Caco-2 (cell line): Measurements from ENCODE around the gene TMEM115. TPM values are rescaled to one million over a fixed set of nuclear protein-coding genes. Genes with fewer than 3 reads are reported as not detected.
A peak's percentile ranks its signal among the peaks of the same experiment; 100 is the strongest.

Experiments
- BruUV-seq: library from RNA; stranded (reverse); fragments of 400-500 nt; replicated peaks from 2 replicates; lab custom pipeline; 2021; lab: Mats Ljungman, UMichigan
- CTCF ChIA-PET: fragments of 300-600 bp; sonication (Branson Sonifier 250); formaldehyde crosslinking; loops from one replicate; lab custom pipeline; 2022; ENCODE audit warnings: antibody characterized with exemption; lab: Charles Lee
- POLR2A ChIA-PET: fragments of 300-600 bp; sonication (Branson Sonifier 250); formaldehyde crosslinking; loops from one replicate; lab custom pipeline; 2022; ENCODE audit warnings: antibody characterized with exemption; lab: Charles Lee
- DNase-seq, 2 experiments: peaks; one replicate each; pipeline versions ENCODE4 v3.0.0 to v3.0.0-alpha.2; 2020 to 2022
- H3K27me3 ChIP-seq: replicated peaks from 2 replicates; pipeline ENCODE4 v1.6.0; 2011; ENCODE audit warnings: low read length; ENCODE audit not compliant: control insufficient read depth, insufficient read depth
- H3K36me3 ChIP-seq: 2 replicates; pipeline ENCODE4 v1.5.1; 2011; ENCODE audit warnings: low read length; ENCODE audit not compliant: control insufficient read depth, insufficient read depth
- H3K4me1 ChIP-seq: fragments of 250-450 bp; sonication (Bioruptor Pico); 2 replicates; pipeline ENCODE4 v1.5.1; 2020; ENCODE audit warnings: mild to moderate bottlenecking
- H3K4me3 ChIP-seq: 2 replicates; pipeline ENCODE4 v1.5.1; 2011; ENCODE audit warnings: low read depth, mild to moderate bottlenecking, control low read depth, low read length
- H3K9me3 ChIP-seq: fragments of 250-450 bp; sonication (Bioruptor Pico); 2 replicates; pipeline ENCODE4 v1.5.1; 2020; ENCODE audit warnings: mild to moderate bottlenecking, moderate library complexity
- H3K27ac Mint-ChIP-seq: one replicate; pipeline ENCODE4 v1.8.0; 2022; ENCODE audit warnings: mixed read lengths; ENCODE audit not compliant: unreplicated experiment
- H3K27me3 Mint-ChIP-seq: one replicate; pipeline ENCODE4 v1.8.0; 2022; ENCODE audit warnings: mixed read lengths; ENCODE audit not compliant: insufficient read depth, unreplicated experiment
- H3K36me3 Mint-ChIP-seq: one replicate; pipeline ENCODE4 v1.8.0; 2022; ENCODE audit warnings: mild to moderate bottlenecking, mixed read lengths; ENCODE audit not compliant: insufficient read depth, unreplicated experiment
- H3K4me1 Mint-ChIP-seq: one replicate; pipeline ENCODE4 v1.8.0; 2022; ENCODE audit warnings: low read depth, mixed read lengths; ENCODE audit not compliant: unreplicated experiment
- H3K4me3 Mint-ChIP-seq: one replicate; pipeline ENCODE4 v1.8.0; 2022; ENCODE audit warnings: mild to moderate bottlenecking, moderate library complexity, mixed read lengths; ENCODE audit not compliant: unreplicated experiment
- H3K9me3 Mint-ChIP-seq: one replicate; pipeline ENCODE4 v1.8.0; 2022; ENCODE audit warnings: mixed read lengths; ENCODE audit not compliant: unreplicated experiment
- intact Hi-C: fragments of 100-400 bp; cut with micrococcal nuclease; formaldehyde crosslinking; loops from one replicate; pipeline ENCODE4 v1.10.0; 2022; ENCODE audit not compliant: unreplicated experiment
- total RNA-seq: library from RNA; stranded (reverse); gene quantifications from 2 replicates; pipeline ENCODE4 v1.2.3, GENCODE V29; 2022
- TF ChIP-seq, protein P1 (sequence below), 2 experiments: fragments of 200-600 bp in 1 of 2; IDR thresholded peaks; 1 replicate in 1 of 2; 2 replicates in 1 of 2; pipeline versions ENCODE4 v1.5.1 to v1.8.0; 2011 to 2022; ENCODE audit warnings: antibody characterized with exemption in 1 of 2, control low read depth in 1 of 2, inconsistent platforms in 1 of 2, low read depth in 1 of 2, low read length in 1 of 2, mild to moderate bottlenecking in 1 of 2, moderate library complexity in 1 of 2; ENCODE audit not compliant: insufficient read depth in 1 of 2, severe bottlenecking in 1 of 2, unreplicated experiment in 1 of 2

The TMEM115 gene
- total RNA-seq, 1 experiment from 2014 or later, result 23.9 TPM

DNA sequence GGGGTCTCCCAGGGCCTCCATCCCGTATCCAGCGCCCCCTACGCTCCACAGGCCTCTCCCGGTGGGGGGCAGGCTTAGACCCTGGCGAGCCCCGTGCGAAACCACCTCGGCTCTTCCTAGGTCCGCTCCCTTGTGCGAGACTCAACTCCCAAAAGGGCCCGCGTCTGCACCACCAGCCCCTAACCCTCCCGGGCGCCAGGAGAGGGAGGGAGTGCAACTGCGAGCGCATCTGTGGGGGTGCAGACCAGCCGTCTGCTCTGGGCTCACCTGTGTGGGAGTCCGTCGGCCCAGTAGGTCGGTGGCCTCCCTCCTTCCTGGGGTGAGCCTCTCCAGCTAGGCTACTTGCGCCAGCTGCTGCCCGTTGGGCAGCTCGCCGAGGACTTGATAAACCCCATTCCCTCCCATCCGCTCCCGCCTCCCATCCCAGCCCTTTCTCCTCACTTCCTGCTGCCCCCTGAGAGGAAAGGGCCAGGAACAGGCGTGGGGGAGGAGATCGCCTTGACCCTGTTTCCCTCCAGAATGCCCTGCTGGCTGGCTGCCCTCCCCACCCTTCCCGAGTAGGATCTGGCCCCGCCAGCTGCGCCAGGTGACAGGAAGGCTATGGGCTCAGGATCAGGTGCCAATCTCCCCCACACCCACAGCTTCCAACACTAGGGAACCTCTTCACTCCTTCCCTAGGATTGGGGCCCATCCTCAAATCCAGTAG is 36.8 kb downstream of the TMEM115 start, which contains the start of gene HYAL2:
TSS of gene HYAL2 (minus strand) at position 360 of the 706 bp plus-strand sequence. CDS start 2,256 bp downstream, outside the sequence.
- Mint-ChIP-seq H3K9me3 (no peaks in the 10 kb centered on the region), H3K27me3 (no peaks in the 10 kb centered on the region), H3K4me3 (peak within 1 kb of the TSS; percentile 81), H3K4me1 (no peaks in the 10 kb centered on the region), H3K36me3 (peaks cover 40% of the 10 kb centered on the region), H3K27ac (peak within 1 kb of the TSS; percentile 96)
- H3K4me3 ChIP-seq, result peak within 1 kb of the TSS; percentile 58
- no peak for DNase-seq
- H3K27me3 ChIP-seq, result no peaks in the 10 kb centered on the region
- ChIA-PET POLR2A (interaction anchor here (1.4 kb wide), 1 partner anchor 23 kb away, joined by 12 read pairs; the partner anchor contains the start of genes HYAL3 and NAA80), CTCF (interaction anchor here (1.4 to 2.3 kb wide), 2 partner anchors 14 to 15 kb away, joined by 11 to 27 read pairs; no protein-coding TSS in a partner anchor)
- TF ChIP-seq, protein P1, sequence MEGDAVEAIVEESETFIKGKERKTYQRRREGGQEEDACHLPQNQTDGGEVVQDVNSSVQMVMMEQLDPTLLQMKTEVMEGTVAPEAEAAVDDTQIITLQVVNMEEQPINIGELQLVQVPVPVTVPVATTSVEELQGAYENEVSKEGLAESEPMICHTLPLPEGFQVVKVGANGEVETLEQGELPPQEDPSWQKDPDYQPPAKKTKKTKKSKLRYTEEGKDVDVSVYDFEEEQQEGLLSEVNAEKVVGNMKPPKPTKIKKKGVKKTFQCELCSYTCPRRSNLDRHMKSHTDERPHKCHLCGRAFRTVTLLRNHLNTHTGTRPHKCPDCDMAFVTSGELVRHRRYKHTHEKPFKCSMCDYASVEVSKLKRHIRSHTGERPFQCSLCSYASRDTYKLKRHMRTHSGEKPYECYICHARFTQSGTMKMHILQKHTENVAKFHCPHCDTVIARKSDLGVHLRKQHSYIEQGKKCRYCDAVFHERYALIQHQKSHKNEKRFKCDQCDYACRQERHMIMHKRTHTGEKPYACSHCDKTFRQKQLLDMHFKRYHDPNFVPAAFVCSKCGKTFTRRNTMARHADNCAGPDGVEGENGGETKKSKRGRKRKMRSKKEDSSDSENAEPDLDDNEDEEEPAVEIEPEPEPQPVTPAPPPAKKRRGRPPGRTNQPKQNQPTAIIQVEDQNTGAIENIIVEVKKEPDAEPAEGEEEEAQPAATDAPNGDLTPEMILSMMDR (IDR thresholded peaks at IDR 0.05; ENCODE audit: insufficient read depth in 1 of 2, low read depth in 1 of 2, low read length in 1 of 2, severe bottlenecking in 1 of 2, unreplicated experiment in 1 of 2), result no peak
- H3K36me3 ChIP-seq, result peaks cover 4% of the 10 kb centered on the region
- no TSS peak for BruUV-seq
- H3K4me1 ChIP-seq, result peaks cover 22% of the 10 kb centered on the region
- intact Hi-C loops, result no loop called here
- no peaks in the 10 kb centered on the region for H3K9me3 ChIP-seq

DNA sequence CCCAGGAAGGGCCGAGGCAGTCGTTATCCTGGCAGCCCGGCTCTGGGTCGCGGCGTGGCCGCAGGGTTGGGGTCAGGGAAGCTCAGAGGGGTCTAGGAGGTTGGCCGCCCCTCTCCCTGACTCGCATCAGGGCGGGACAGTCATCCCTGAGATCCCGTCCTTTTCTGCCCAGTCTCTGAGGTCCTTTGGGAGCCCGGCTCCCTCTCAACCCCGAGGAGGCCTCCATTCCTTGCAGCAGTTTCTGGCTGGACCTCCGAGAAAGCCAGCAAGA is 37.3 kb downstream of the TMEM115 start:
- BruUV-seq, result TSS peak; percentile 62
- H3K4me1 Mint-ChIP-seq, result peaks cover under 1% of the 10 kb centered on the region
- Histone ChIP-seq H3K36me3 (peaks cover 4% of the 10 kb centered on the region), H3K4me1 (peaks cover 27% of the 10 kb centered on the region), H3K9me3 (no peaks in the 10 kb centered on the region), H3K27me3 (no peaks in the 10 kb centered on the region), H3K4me3 (peak overlapping the region; percentile 58)
- ChIA-PET CTCF (interaction anchor here (1.0 to 1.4 kb wide), 2 partner anchors 15 to 23 kb away, joined by 8 to 27 read pairs; partner anchors contain the start of genes HYAL3 and NAA80), POLR2A (interaction anchor here (0.6 to 1.4 kb wide), 2 partner anchors 23 to 536 kb away, joined by 4 to 12 read pairs; partner anchors contain the start of genes HYAL3 and NAA80)
- H3K27me3 Mint-ChIP-seq, result no peaks in the 10 kb centered on the region
- peak overlapping the region; percentile 81 for H3K4me3 Mint-ChIP-seq
- H3K9me3 Mint-ChIP-seq, result no peaks in the 10 kb centered on the region
- TF ChIP-seq, protein P1 (IDR thresholded peaks at IDR 0.05; ENCODE audit: insufficient read depth in 1 of 2, low read depth in 1 of 2, low read length in 1 of 2, severe bottlenecking in 1 of 2, unreplicated experiment in 1 of 2), result no peak
- DNase-seq, result no peak
- H3K27ac Mint-ChIP-seq, result peak overlapping the region; percentile 96
- intact Hi-C loops, result no loop called here
- peaks cover 40% of the 10 kb centered on the region for H3K36me3 Mint-ChIP-seq

DNA sequence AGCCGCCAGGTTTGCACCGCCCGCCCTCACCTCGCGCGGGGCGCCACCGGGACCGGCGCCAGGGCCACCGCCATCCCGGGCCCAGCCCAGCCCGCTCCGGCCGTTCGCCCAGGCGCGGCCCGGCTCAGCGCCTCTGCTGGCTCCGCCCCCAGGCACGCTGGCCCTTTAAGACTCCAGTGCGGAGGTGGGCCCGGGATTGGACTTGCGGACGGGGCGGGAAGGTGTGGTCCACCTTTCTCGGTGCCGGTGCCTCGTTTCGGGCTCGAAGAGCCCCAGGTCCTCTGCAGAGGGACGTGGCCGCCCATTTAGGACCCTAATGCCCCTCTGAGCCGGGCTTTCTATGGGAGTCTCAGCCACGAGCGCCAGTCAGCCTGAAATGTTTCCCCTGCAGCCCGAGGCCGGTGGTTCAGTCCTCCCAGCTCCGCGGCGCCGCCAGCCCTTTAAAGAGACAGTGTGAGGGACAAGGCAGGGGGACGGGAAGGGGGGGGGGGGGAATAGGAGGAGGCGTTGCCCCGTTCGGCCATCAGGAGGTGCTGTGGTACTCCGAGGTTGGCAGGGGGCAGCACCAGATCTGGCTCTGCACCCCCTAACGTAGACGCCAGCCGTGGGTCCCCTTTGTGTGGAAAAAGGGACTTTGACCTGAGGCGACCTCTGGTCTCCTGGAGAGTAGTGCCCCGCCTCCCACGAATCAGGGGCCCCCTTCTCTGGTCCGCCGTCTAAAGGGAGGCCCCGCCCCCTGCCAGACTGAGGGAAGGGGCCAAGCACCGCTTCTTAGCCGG is 37.8 kb downstream of the TMEM115 start:
- no TSS peak for BruUV-seq
- peak; percentile 92 to 94 for DNase-seq
- Histone ChIP-seq H3K27me3 (no peaks in the 10 kb centered on the region), H3K4me3 (peak overlapping the region; percentile 58), H3K9me3 (no peaks in the 10 kb centered on the region), H3K4me1 (peaks cover 33% of the 10 kb centered on the region), H3K36me3 (peaks cover 4% of the 10 kb centered on the region)
- peak overlapping the region; percentile 81 for H3K4me3 Mint-ChIP-seq
- TF ChIP-seq, protein P1 (IDR thresholded peaks at IDR 0.05; ENCODE audit: insufficient read depth in 1 of 2, low read depth in 1 of 2, low read length in 1 of 2, severe bottlenecking in 1 of 2, unreplicated experiment in 1 of 2), result peak; percentile 67 to 68
- H3K27ac Mint-ChIP-seq, result peak overlapping the region; percentile 96
- no peaks in the 10 kb centered on the region for H3K27me3 Mint-ChIP-seq
- H3K4me1 Mint-ChIP-seq, result peaks cover 6% of the 10 kb centered on the region
- intact Hi-C loops, result loop anchor here (1.0 kb wide), 1 partner anchor 22 kb away; the partner anchor contains the start of genes HYAL3 and NAA80
- ChIA-PET CTCF (interaction anchor here (0.5 to 1.4 kb wide), 12 partner anchors 10 to 1720 kb away, joined by 3 to 27 read pairs (median 5); partner anchors contain the start of genes CYB561D2, GNAI2, HYAL3 and NAA80), POLR2A (interaction anchor here (0.6 to 1.4 kb wide), 4 partner anchors 16 to 536 kb away, joined by 4 to 12 read pairs (median 8); partner anchors contain the start of genes HYAL3 and NAA80)
- no peaks in the 10 kb centered on the region for H3K9me3 Mint-ChIP-seq
- peaks cover 37% of the 10 kb centered on the region for H3K36me3 Mint-ChIP-seq
